GM12865 (cell line): ENCODE measurements around the gene PRSS1.
"Not testable (repeated sequence)": the region's sequence is repeated elsewhere in the genome, so short reads cannot be mapped to it uniquely, and the experiment has no call there.

Source experiments
- DNase-seq: peaks from one replicate; pipeline ENCODE4 v3.0.0; 2010; ENCODE audit warnings: low read depth
- H3K4me3 ChIP-seq: 2 replicates; pipeline ENCODE4 v1.5.1; 2011; ENCODE audit warnings: mild to moderate bottlenecking, low read depth, low read length, control low read depth
- CTCF ChIP-seq: IDR thresholded peaks from 2 replicates; pipeline ENCODE4 v1.5.1; 2011; ENCODE audit warnings: low read length, control low read depth, low read depth, inconsistent platforms; ENCODE audit not compliant: insufficient read depth; ENCODE audit errors: missing control alignments

The PRSS1 gene

GRCh38 chr7:142750321-142750938 lies 1.2 kb downstream of the PRSS1 start:
- no peak for DNase-seq
- H3K4me3 ChIP-seq: no peak overlapping the region
- no peak for TF ChIP-seq CTCF

- not testable (repeated sequence) for DNase-seq, H3K4me3 ChIP-seq
Observed at GRCh38 chr7:142751526-142752175, 2.4 kb downstream of the PRSS1 start.

GRCh38 chr7:142752376-142753225 lies 3.3 kb downstream of the PRSS1 start:
- no peak for DNase-seq
- H3K4me3 ChIP-seq: no peak overlapping the region
- TF ChIP-seq CTCF: no peak

- TF ChIP-seq CTCF: no peak
- H3K4me3 ChIP-seq: no peak overlapping the region
- DNase-seq: no peak
Observed at GRCh38 chr7:142753366-142753765, 4.1 kb downstream of the PRSS1 start.

GRCh38 chr7:142753925-142754491 lies 4.7 kb downstream of the PRSS1 start:
- DNase-seq, H3K4me3 ChIP-seq: not testable (repeated sequence)

GRCh38 chr7:142754681-142755575 lies 5.7 kb downstream of the PRSS1 start:
- no peak for TF ChIP-seq CTCF
- no peak overlapping the region for H3K4me3 ChIP-seq
- no peak for DNase-seq

- not testable (repeated sequence) for DNase-seq, H3K4me3 ChIP-seq
Observed at GRCh38 chr7:142758312-142758711, 9.0 kb downstream of the PRSS1 start.

- H3K4me3 ChIP-seq: no peak overlapping the region
- TF ChIP-seq CTCF: no peak
- no peak for DNase-seq
Observed at GRCh38 chr7:142759433-142759832, 10.2 kb downstream of the PRSS1 start.
